Fibroblast of the aortic adventitia (primary cell): ENCODE measurements around the gene TEX29. TPM values are rescaled to one million over a fixed set of nuclear protein-coding genes. Genes with fewer than 3 reads are reported as not detected.

Experiments
- DNase-seq: peaks from one replicate; pipeline ENCODE4 v3.0.0-alpha.2; 2010; ENCODE audit warnings: low read depth
- H3K4me3 ChIP-seq: 2 replicates; pipeline ENCODE4 v1.5.1; 2011; ENCODE audit warnings: low read depth, mild to moderate bottlenecking, control low read depth, low read length, moderate library complexity
- CTCF ChIP-seq: IDR thresholded peaks from 2 replicates; pipeline ENCODE4 v1.5.1; 2011; ENCODE audit warnings: mild to moderate bottlenecking, low read length, control low read depth, inconsistent platforms; ENCODE audit not compliant: insufficient read depth
- total RNA-seq: library from RNA; depleted of rRNA; stranded (reverse); fragments of >200 nt; gene quantifications from 2 replicates; pipeline ENCODE4 v1.2.3, GENCODE V29; 2012; ENCODE audit warnings: low replicate concordance

Gene TEX29
- not detected in 2 replicates for total RNA-seq

GRCh38 chr13:111319998-111320911 lies at the start of gene TEX29:
Gene TEX29 (plus strand): TSS chr13:111320642. CDS start chr13:111320891, 249 bp downstream.
- no peak within 1 kb of the TSS for H3K4me3 ChIP-seq
- no peak for DNase-seq
- no peak for TF ChIP-seq CTCF

- H3K4me3 ChIP-seq = no peak overlapping the region
- DNase-seq = peak; percentile 18
These were observed 49.4 kb upstream of the TEX29 start for GRCh38 chr13:111270765-111271698.

GRCh38 chr13:111272117-111272516 lies 48.3 kb upstream of the TEX29 start:
- TF ChIP-seq CTCF = no peak
- DNase-seq = no peak
- H3K4me3 ChIP-seq = no peak overlapping the region

More at GRCh38 chr13:111270765-111271698, 49.4 kb upstream of the TEX29 start:
- TF ChIP-seq CTCF = no peak

GRCh38 chr13:111275382-111275781 lies 45.1 kb upstream of the TEX29 start:
- no peak for TF ChIP-seq CTCF
- H3K4me3 ChIP-seq = no peak overlapping the region
- DNase-seq = no peak

GRCh38 chr13:111275995-111276618 lies 44.3 kb upstream of the TEX29 start:
- no peak for TF ChIP-seq CTCF
- no peak overlapping the region for H3K4me3 ChIP-seq
- no peak for DNase-seq

GRCh38 chr13:111278258-111278657 lies 42.2 kb upstream of the TEX29 start:
- TF ChIP-seq CTCF = no peak
- DNase-seq = no peak
- no peak overlapping the region for H3K4me3 ChIP-seq
